HL-60 (cell line): ENCODE data around the gene SEL1L2.

Source experiments
- DNase-seq, 2 experiments: peaks; one replicate each; pipeline ENCODE4 v3.0.0-alpha.2; 2010 to 2020; ENCODE audit warnings: low read depth in 1 of 2, low spot score in 1 of 2
- H3K27ac ChIP-seq: fragments of 250-450 bp; sonication (Bioruptor Pico); replicated peaks from 2 replicates; pipeline ENCODE4 v1.5.1; 2020; ENCODE audit warnings: mild to moderate bottlenecking, moderate library complexity
- H3K27me3 ChIP-seq: fragments of 250-450 bp; sonication (Bioruptor Pico); 2 replicates; pipeline ENCODE4 v1.5.1; 2021; ENCODE audit warnings: mild to moderate bottlenecking, moderate library complexity; ENCODE audit not compliant: insufficient read depth, poor library complexity, severe bottlenecking
- H3K4me3 ChIP-seq: replicated peaks from 2 replicates; pipeline ENCODE4 v1.5.1; 2011; ENCODE audit warnings: mild to moderate bottlenecking, control low read depth, low read length; ENCODE audit not compliant: insufficient read depth
- GABPA ChIP-seq: IDR thresholded peaks from 2 replicates; pipeline ENCODE4 v1.6.1; 2012; ENCODE audit warnings: low read depth
- POLR2AphosphoS5 ChIP-seq: IDR thresholded peaks from 2 replicates; pipeline ENCODE4 v1.6.1; 2012; ENCODE audit warnings: low read depth
- SPI1 ChIP-seq: IDR thresholded peaks from 2 replicates; pipeline ENCODE4 v1.6.1; 2012; ENCODE audit warnings: low read depth, mild to moderate bottlenecking, borderline replicate concordance
- TF ChIP-seq, protein P1 (sequence below): IDR thresholded peaks from 2 replicates; pipeline ENCODE4 v1.6.1; 2012; ENCODE audit warnings: low read depth; ENCODE audit not compliant: insufficient replicate concordance
- TF ChIP-seq, protein P2 (sequence below): IDR thresholded peaks from one replicate; pipeline ENCODE4 v1.5.1; 2011; ENCODE audit warnings: low read length, control low read depth, inconsistent platforms; ENCODE audit not compliant: insufficient read depth

SEL1L2 gene

DNA sequence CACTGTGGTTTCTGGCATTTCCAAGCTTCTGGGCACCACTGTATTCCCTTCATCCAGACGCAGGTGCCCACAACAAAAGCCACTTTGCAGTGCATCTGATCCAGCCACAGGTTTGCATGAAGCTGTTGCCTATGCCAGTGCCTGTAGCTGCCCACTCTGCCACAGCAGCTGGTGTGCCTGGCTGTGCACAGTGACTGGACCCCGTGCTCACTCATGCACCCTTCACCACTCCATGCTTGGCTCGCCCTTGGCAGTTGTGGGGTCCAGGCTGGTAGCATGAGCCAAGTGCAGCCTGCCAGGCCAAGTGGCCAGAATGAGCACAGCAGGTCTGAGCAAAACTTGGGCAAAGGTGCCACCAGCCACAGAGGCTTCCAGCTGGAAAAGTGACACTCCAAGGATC, 42.7 kb downstream of the SEL1L2 start:
- Histone ChIP-seq H3K27ac (no peak overlapping the region), H3K27me3 (no peaks in the 10 kb centered on the region), H3K4me3 (no peak overlapping the region)
- TF ChIP-seq, protein P1, sequence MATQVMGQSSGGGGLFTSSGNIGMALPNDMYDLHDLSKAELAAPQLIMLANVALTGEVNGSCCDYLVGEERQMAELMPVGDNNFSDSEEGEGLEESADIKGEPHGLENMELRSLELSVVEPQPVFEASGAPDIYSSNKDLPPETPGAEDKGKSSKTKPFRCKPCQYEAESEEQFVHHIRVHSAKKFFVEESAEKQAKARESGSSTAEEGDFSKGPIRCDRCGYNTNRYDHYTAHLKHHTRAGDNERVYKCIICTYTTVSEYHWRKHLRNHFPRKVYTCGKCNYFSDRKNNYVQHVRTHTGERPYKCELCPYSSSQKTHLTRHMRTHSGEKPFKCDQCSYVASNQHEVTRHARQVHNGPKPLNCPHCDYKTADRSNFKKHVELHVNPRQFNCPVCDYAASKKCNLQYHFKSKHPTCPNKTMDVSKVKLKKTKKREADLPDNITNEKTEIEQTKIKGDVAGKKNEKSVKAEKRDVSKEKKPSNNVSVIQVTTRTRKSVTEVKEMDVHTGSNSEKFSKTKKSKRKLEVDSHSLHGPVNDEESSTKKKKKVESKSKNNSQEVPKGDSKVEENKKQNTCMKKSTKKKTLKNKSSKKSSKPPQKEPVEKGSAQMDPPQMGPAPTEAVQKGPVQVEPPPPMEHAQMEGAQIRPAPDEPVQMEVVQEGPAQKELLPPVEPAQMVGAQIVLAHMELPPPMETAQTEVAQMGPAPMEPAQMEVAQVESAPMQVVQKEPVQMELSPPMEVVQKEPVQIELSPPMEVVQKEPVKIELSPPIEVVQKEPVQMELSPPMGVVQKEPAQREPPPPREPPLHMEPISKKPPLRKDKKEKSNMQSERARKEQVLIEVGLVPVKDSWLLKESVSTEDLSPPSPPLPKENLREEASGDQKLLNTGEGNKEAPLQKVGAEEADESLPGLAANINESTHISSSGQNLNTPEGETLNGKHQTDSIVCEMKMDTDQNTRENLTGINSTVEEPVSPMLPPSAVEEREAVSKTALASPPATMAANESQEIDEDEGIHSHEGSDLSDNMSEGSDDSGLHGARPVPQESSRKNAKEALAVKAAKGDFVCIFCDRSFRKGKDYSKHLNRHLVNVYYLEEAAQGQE = no peak
- TF ChIP-seq GABPA = no peak
- no peak for TF ChIP-seq SPI1
- TF ChIP-seq POLR2AphosphoS5 = no peak
- TF ChIP-seq, protein P2, sequence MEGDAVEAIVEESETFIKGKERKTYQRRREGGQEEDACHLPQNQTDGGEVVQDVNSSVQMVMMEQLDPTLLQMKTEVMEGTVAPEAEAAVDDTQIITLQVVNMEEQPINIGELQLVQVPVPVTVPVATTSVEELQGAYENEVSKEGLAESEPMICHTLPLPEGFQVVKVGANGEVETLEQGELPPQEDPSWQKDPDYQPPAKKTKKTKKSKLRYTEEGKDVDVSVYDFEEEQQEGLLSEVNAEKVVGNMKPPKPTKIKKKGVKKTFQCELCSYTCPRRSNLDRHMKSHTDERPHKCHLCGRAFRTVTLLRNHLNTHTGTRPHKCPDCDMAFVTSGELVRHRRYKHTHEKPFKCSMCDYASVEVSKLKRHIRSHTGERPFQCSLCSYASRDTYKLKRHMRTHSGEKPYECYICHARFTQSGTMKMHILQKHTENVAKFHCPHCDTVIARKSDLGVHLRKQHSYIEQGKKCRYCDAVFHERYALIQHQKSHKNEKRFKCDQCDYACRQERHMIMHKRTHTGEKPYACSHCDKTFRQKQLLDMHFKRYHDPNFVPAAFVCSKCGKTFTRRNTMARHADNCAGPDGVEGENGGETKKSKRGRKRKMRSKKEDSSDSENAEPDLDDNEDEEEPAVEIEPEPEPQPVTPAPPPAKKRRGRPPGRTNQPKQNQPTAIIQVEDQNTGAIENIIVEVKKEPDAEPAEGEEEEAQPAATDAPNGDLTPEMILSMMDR = no peak
- no peak for DNase-seq

DNA sequence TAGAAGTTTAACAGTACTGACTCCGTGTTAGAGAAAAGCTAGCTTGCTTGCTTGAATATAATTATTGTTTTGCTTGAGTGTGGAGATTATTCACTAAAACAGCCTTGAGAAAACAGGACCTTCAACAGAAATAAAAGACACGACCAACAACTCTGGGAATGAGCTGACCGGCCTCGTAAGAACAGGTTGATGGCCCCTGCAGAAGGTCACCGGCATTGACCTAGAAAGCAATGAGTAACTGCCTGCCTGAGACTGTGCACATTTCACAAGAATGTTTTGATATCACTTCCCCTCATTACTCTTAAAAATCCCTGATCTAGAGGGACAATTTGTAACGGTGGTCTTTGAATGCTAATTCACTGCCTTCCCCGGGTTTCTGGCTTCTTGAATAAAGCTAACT, 49.4 kb downstream of the SEL1L2 start:
- H3K27ac ChIP-seq = no peak overlapping the region
- no peak for TF ChIP-seq GABPA
- TF ChIP-seq SPI1 = no peak
- TF ChIP-seq, protein P1 = no peak
- TF ChIP-seq POLR2AphosphoS5 = no peak
- TF ChIP-seq, protein P2 = no peak
- no peak overlapping the region for H3K4me3 ChIP-seq
- no peaks in the 10 kb centered on the region for H3K27me3 ChIP-seq
- DNase-seq = no peak

DNA sequence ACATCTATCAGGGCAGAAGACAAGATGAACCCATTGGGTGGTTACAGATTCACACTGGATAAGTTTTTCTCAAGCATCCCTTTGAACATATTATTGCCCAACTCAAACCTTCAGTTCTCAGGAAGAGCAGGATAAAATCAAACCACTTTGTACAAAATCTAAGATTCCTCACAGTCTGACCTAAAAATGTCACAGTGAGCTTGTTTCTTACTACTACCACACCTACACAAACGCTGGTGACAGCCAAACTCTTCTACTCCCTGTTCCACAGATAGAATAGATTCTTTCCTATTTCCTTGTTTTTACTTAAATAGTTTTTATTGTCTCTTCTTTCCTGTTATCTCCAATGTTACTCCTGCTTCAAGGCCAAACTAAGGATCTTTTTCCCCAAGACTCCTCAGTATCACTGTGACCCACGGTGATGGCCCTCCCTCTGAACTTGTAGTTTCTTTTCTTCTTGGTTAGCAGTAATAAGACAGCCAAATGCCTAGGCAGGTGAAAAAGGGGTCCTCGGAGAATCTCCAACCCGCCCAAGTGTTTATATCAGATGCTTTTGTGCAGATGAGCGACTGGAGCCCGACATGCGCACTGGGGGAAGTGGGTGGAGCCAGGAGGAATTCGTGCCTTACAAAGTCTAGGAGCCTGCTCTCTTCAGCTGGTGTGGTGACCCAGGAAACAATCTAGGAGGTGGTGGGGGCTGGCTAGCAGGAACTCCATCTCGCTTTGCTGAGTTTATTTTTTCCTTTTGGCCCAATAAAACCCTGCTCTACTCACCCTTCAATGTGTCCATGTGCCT, 53.4 kb downstream of the SEL1L2 start:
- DNase-seq = no peak
- H3K27ac ChIP-seq = no peak overlapping the region
- no peak overlapping the region for H3K4me3 ChIP-seq
- H3K27me3 ChIP-seq = no peaks in the 10 kb centered on the region
- TF ChIP-seq, protein P2 = no peak
- TF ChIP-seq GABPA (no peak), SPI1 (no peak), POLR2AphosphoS5 (no peak)
- TF ChIP-seq, protein P1 = no peak
